HepG2 (cell line): Measurements from ENCODE around the gene ADIPOR1. TPM values are rescaled to one million over a fixed set of nuclear protein-coding genes. Genes with fewer than 3 reads are reported as not detected.
A peak's percentile ranks its signal among the peaks of the same experiment; 100 is the strongest.

ENCODE experiments used
- ATAC-seq: fragments of 200-7000 bp; cut with Tn5 transposase; 3 replicates; pipeline ENCODE4 v1.9.1; 2020; ENCODE audit warnings: mild to moderate bottlenecking, moderate library complexity
- BruUV-seq: library from RNA; stranded (reverse); fragments of 400-500 nt; replicated peaks from 2 replicates; lab custom pipeline; 2021; lab: Mats Ljungman, UMichigan
- CTCF ChIA-PET: fragments of 300-600 bp; formaldehyde crosslinking; extraction: SDS; loops from one replicate; lab custom pipeline; 2021; ENCODE audit warnings: low total read pairs, inconsistent platforms, low intra/inter-chr PET ratio; lab: Yijun Ruan, JAX
- POLR2A ChIA-PET: fragments of 350-600 bp; sonication (Branson Sonifier 250); formaldehyde crosslinking; loops from one replicate; lab custom pipeline; 2020; ENCODE audit warnings: antibody characterized with exemption, inconsistent platforms; lab: Yijun Ruan, JAX
- DNase-seq: peaks from one replicate; pipeline ENCODE4 v3.0.0-alpha.2; 2015; ENCODE audit warnings: low spot score
- FAIRE-seq: peaks from 3 replicates; lab custom pipeline; 2011; peaks lifted over from hg19 to GRCh38; lab: Jason Lieb, UNC
- H2AFZ ChIP-seq: one replicate; pipeline ENCODE4 v1.6.1; 2011; ENCODE audit warnings: low read length, inconsistent platforms
- H3K27ac ChIP-seq: fragments of 300-600 bp; 3 replicates; pipeline ENCODE4 v1.8.0; 2011; ENCODE audit warnings: mixed run types, mild to moderate bottlenecking, mixed read lengths, low read length, inconsistent platforms; ENCODE audit not compliant: insufficient read depth; ENCODE audit errors: extremely low read length
- H3K27me3 ChIP-seq, 2 experiments: fragments of 200-600 bp in 1 of 2; 2 replicates in 1 of 2; 3 replicates in 1 of 2; pipeline versions ENCODE4 v1.6.0 to v1.8.0; 2011; ENCODE audit warnings: low read length in 2 of 2, mild to moderate bottlenecking in 2 of 2, moderate library complexity in 2 of 2, inconsistent platforms in 1 of 2; ENCODE audit not compliant: insufficient read depth in 2 of 2, control insufficient read depth in 1 of 2
- H3K36me3 ChIP-seq, 2 experiments: fragments of 200-600 bp in 1 of 2; replicated peaks in 1 of 2; 2 replicates in 1 of 2; 3 replicates in 1 of 2; pipeline versions ENCODE4 v1.5.1 to v1.8.0; 2011; ENCODE audit warnings: low read length in 2 of 2, inconsistent platforms in 1 of 2; ENCODE audit not compliant: insufficient read depth in 2 of 2, control insufficient read depth in 1 of 2
- H3K4me1 ChIP-seq: 2 replicates; pipeline ENCODE4 v1.5.1; 2012; ENCODE audit warnings: low read length, inconsistent platforms; ENCODE audit not compliant: insufficient read depth
- H3K4me2 ChIP-seq: 2 replicates; pipeline ENCODE4 v1.6.0; 2011; ENCODE audit warnings: low read depth, low read length, inconsistent platforms
- H3K4me3 ChIP-seq, 3 experiments: fragments of 200-600 bp in 1 of 3; sonication (generic), shearing (Covaris generic) in 1 of 3; replicated peaks in 1 of 3; 2 replicates each; pipeline ENCODE4 v1.5.1; 2011 to 2016; ENCODE audit warnings: low read length in 3 of 3, inconsistent platforms in 2 of 3, low read depth in 2 of 3, mild to moderate bottlenecking in 2 of 3, control low read depth in 1 of 3, mixed read lengths in 1 of 3; ENCODE audit not compliant: insufficient read depth in 1 of 3
- H3K79me2 ChIP-seq: one replicate; pipeline ENCODE4 v1.6.1; 2011; ENCODE audit warnings: low read length, inconsistent platforms; ENCODE audit not compliant: insufficient read depth
- H3K9ac ChIP-seq: 2 replicates; pipeline ENCODE4 v1.6.0; 2011; ENCODE audit warnings: mild to moderate bottlenecking, low read depth, low read length, inconsistent platforms; ENCODE audit not compliant: insufficient read depth
- H3K9me3 ChIP-seq: 2 replicates; pipeline ENCODE4 v1.5.1; 2012; ENCODE audit warnings: mild to moderate bottlenecking, low read length
- H4K20me1 ChIP-seq: 2 replicates; pipeline ENCODE4 v1.6.0; 2011; ENCODE audit warnings: inconsistent platforms, mild to moderate bottlenecking, low read length, moderate library complexity; ENCODE audit not compliant: insufficient read depth
- RBM39 ChIP-seq: fragments of 200-400 bp; formaldehyde crosslinking; IDR thresholded peaks from one replicate; pipeline ENCODE4 v1.6.1; 2018; ENCODE audit warnings: antibody characterized with exemption, mild to moderate bottlenecking, low read depth, low read length; ENCODE audit not compliant: poor library complexity, severe bottlenecking
- THYN1 ChIP-seq: sonication (generic); formaldehyde crosslinking; IDR thresholded peaks from 2 replicates; pipeline ENCODE4 v1.8.1; 2023; ENCODE audit warnings: low read depth, mild to moderate bottlenecking, moderate library complexity, missing genetic modification reagents, borderline replicate concordance
- ZBTB7A ChIP-seq: sonication (generic); formaldehyde crosslinking; IDR thresholded peaks from 2 replicates; pipeline ENCODE4 v1.8.0; 2022; ENCODE audit warnings: mild to moderate bottlenecking, missing genetic modification reagents
- ZNF256 ChIP-seq: sonication (generic); formaldehyde crosslinking; conservative IDR thresholded peaks from 2 replicates; pipeline ENCODE4 v1.4.0; 2020; ENCODE audit warnings: missing genetic modification reagents
- ZNF343 ChIP-seq: sonication (generic); formaldehyde crosslinking; IDR thresholded peaks from 2 replicates; pipeline ENCODE4 v1.4.0; 2020; ENCODE audit warnings: mild to moderate bottlenecking, missing genetic modification reagents
- ZNF564 ChIP-seq: sonication (generic); formaldehyde crosslinking; IDR thresholded peaks from 2 replicates; pipeline ENCODE4 v1.8.1; 2023; ENCODE audit warnings: mild to moderate bottlenecking, missing genetic modification reagents
- ZNF572 ChIP-seq: sonication (generic); formaldehyde crosslinking; IDR thresholded peaks from 2 replicates; pipeline ENCODE4 v1.5.1; 2020; ENCODE audit warnings: mild to moderate bottlenecking, missing genetic modification reagents
- ZNF790 ChIP-seq: sonication (generic); formaldehyde crosslinking; IDR thresholded peaks from 2 replicates; pipeline ENCODE4 v1.8.0; 2022; ENCODE audit warnings: missing genetic modification reagents, mild to moderate bottlenecking, borderline replicate concordance
- WGBS: methylation state at CpG from one replicate; pipeline ENCODE4 v1.1.6; 2017; ENCODE audit warnings: low lambda C conversion rate; 5-methylcytosine and 5-hydroxymethylcytosine counted together
- in situ Hi-C: cut with HindIII; loops from 2 replicates; pipeline ENCODE4 v1.10.0; 2017; ENCODE audit warnings: low pct_unique_long_range_greater_than_20kb; ENCODE audit not compliant: extremely low pct_ligation_motif_present
- intact Hi-C: fragments of 100-400 bp; cut with micrococcal nuclease; formaldehyde crosslinking; loops from one replicate; pipeline ENCODE4 v1.10.0; 2022; ENCODE audit not compliant: unreplicated experiment
- polyA plus RNA-seq, 8 experiments: library from polyadenylated mRNA; depleted of rRNA in 3 of 8; stranded (reverse) in 7 of 8; unstranded in 1 of 8; fragments of >200 nt; fragmentation: Illumina TruSeq in 4 of 8; extraction: Trizol in 4 of 8; gene quantifications; 2 replicates each; pipeline versions ENCODE4 v1.2.1 to v1.2.3, GENCODE V29; 2011 to 2016; ENCODE audit warnings: low read depth in 4 of 8, missing spikeins in 1 of 8, mixed read lengths in 1 of 8; ENCODE audit not compliant: insufficient read depth in 1 of 8
- total RNA-seq, 5 experiments: library from RNA; depleted of rRNA; stranded (reverse); fragments of >200 nt; fragmentation: Illumina TruSeq; extraction: Trizol; gene quantifications; 2 replicates each; pipeline ENCODE4 v1.2.3, GENCODE V29; 2016; ENCODE audit warnings: low read depth in 1 of 5
- TF ChIP-seq, protein P1 (sequence below), 2 experiments: sonication (generic) in 1 of 2; formaldehyde crosslinking in 1 of 2; IDR thresholded peaks; 2 replicates each; pipeline versions ENCODE4 v1.4.0 to v1.6.1; 2016 to 2020; ENCODE audit warnings: borderline replicate concordance in 1 of 2, low read depth in 1 of 2, mild to moderate bottlenecking in 1 of 2, missing genetic modification reagents in 1 of 2

Gene ADIPOR1
- total and polyA plus RNA-seq, 2 of the 13 experiments (the other 11 are each of a cell fraction or from before 2014, with no cell fraction given): 60.0 to 141 TPM

- no peak for TF ChIP-seq ZNF256 (CRISPR knock-in tag)
- TF ChIP-seq, all 625 proteins: peak for 35
These were observed 9.7 kb upstream of the ADIPOR1 start (continued) for GRCh38 chr1:202967684-202968281.

GRCh38 chr1:202966006-202966898, 8.1 kb upstream of the ADIPOR1 start:
- in situ Hi-C loops (no loop called here), intact Hi-C loops (no loop called here)
- TF ChIP-seq, protein P1, sequence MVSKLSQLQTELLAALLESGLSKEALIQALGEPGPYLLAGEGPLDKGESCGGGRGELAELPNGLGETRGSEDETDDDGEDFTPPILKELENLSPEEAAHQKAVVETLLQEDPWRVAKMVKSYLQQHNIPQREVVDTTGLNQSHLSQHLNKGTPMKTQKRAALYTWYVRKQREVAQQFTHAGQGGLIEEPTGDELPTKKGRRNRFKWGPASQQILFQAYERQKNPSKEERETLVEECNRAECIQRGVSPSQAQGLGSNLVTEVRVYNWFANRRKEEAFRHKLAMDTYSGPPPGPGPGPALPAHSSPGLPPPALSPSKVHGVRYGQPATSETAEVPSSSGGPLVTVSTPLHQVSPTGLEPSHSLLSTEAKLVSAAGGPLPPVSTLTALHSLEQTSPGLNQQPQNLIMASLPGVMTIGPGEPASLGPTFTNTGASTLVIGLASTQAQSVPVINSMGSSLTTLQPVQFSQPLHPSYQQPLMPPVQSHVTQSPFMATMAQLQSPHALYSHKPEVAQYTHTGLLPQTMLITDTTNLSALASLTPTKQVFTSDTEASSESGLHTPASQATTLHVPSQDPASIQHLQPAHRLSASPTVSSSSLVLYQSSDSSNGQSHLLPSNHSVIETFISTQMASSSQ (IDR thresholded peaks at IDR 0.05; ENCODE audit: low read depth): no peak
- TF ChIP-seq, protein P1 (CRISPR knock-in tag; IDR thresholded peaks at IDR 0.05; ENCODE audit: borderline replicate concordance): no peak
- TF ChIP-seq THYN1 (CRISPR knock-in tag): no peak
- no peak for TF ChIP-seq ZNF572
- no peak for TF ChIP-seq ZNF790 (CRISPR knock-in tag)
- TF ChIP-seq ZBTB7A (CRISPR knock-in tag): 0 out of 2 replicates have a peak, but pooled peaks have one; percentile 39
- 0 out of 2 replicates have a peak, but pooled peaks have one; percentile 43 for TF ChIP-seq ZNF564 (CRISPR knock-in tag)
- no peak for TF ChIP-seq RBM39
- TF ChIP-seq ZNF343 (CRISPR knock-in tag): no peak
- Histone ChIP-seq H3K9me3 (no peaks in the 10 kb centered on the region), H3K4me1 (peaks cover 25% of the 10 kb centered on the region), H3K79me2 (no peaks in the 10 kb centered on the region), H3K9ac (peak overlapping the region; percentile 86), H3K4me3 (peak overlapping the region; percentile 87 to 93 (median 91)), H4K20me1 (no peaks in the 10 kb centered on the region), H3K36me3 (peaks cover 1 to 5% of the 10 kb centered on the region in 2 experiments; a peak in 2 of 5 replicates), H3K4me2 (peak overlapping the region; percentile 83), H3K27me3 (no peaks in the 10 kb centered on the region), H3K27ac (peak overlapping the region; percentile 56), H2AFZ (no peak overlapping the region)
- WGBS: 65% methylated on average over 17 of the region's 18 CpGs
- FAIRE-seq (no peak), DNase-seq (no peak), ATAC-seq (no peak)
- ChIA-PET CTCF (no interaction called here), POLR2A (no interaction called here)
- BruUV-seq: TSS peak; percentile 54
